CD4-positive, alpha-beta T cell treated with Interleukin-15 for 1 hour (primary cell): ENCODE results near the gene SHISA4.
"Not testable (repeated sequence)": the region's sequence is repeated elsewhere in the genome, so short reads cannot be mapped to it uniquely, and the experiment has no call there.

Experiments
- DNase-seq: peaks from one replicate; pipeline ENCODE4 v3.0.0-alpha.2; 2020

The SHISA4 gene, protein sequence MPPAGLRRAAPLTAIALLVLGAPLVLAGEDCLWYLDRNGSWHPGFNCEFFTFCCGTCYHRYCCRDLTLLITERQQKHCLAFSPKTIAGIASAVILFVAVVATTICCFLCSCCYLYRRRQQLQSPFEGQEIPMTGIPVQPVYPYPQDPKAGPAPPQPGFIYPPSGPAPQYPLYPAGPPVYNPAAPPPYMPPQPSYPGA

DNA sequence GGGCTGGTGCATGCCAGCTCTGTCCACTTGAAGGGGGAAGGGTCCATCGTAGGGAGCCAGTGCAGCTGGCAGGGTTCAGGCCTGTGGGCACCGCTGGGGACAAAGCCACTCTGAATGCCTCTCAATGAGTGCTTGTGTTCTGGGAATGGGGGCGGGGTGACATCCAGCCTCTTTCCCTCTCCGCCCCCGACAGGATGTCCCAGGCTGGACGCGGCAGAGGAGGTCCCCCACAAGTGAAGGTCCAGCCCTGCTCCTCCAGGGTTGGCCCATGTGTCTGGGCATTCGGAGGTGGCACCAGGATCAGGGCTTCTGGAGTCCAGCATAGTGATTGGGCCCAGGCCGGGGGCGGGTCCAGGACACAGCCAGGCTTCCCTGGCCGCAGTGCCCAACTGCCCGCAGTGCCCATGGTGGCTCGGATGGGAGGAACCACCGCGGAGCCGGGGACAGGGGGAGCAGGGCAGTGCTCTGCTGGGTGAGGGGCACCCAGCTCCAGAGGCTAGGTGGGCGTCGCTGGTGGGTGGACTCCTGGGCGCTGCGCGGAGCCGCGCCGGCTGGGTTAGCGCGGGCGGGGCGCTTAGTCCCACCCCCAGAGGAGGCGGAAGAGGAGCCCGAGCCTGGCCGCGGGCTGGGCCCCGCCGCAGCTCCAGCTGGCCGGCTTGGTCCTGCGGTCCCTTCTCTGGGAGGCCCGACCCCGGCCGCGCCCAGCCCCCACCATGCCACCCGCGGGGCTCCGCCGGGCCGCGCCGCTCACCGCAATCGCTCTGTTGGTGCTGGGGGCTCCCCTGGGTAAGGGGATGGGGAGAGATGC is at the start of gene SHISA4:
TSS of gene SHISA4 (plus strand) at position 617 of the 808 bp plus-strand sequence. CDS start at position 714, 97 bp downstream.
- DNase-seq: no peak

DNA sequence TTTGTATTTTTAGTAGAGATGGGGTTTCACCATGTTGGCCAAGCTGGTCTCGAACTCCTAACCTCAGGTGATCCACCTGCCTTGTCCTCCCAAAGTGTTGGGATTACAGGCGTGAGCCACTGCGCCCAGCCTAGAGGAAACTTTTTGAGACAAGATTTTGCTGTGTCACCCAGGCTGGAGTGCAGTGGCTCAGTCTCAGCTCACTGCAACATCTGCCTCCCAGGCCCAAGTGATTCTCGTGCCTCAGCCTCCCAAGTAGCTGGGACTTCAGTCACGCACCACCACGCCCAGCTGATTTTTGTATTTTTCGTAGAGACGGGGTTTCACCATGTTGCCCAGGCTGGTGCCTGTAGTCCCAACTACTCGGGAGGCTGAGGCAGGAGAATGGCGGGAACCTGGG is 49.6 kb upstream of the SHISA4 start:
- not testable (repeated sequence) for DNase-seq

DNA sequence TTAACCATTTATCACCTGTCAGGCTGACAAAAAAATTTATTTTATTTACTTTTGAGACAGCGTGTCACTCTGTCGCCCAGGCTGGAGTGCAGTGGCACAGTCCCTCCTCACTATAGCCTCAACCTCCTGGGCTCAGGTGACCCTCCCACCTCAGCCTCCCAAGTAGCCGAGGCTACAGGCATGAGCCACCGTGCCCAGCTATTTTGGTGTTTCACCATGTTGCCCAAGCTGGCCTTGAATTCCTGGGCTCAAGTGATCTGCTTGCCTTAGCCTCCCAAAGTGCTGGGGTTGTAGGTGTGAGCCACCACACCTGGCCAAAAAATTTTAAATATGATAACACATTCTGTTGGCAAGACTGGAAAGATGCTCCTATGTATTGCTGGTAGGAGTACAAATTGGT is 48.6 kb upstream of the SHISA4 start:
- no peak for DNase-seq

DNA sequence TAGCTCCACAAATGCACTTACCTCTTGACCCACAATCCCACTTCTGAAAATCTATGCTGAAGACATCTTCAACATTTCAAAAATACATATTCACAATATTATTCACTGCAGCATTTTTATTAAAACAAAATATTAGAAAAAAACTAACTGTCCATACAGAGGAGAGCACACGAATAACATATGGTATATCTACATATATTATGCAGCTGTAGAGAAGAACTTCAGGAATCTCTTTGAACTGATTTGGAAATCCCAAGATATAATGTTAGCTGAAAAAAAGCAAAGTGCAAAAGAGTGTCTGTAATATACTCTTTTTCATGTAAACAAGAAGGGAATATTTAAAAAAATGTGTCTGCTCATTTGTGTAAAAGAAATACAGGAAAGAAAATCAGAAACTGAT is 48.2 kb upstream of the SHISA4 start:
- no peak for DNase-seq

DNA sequence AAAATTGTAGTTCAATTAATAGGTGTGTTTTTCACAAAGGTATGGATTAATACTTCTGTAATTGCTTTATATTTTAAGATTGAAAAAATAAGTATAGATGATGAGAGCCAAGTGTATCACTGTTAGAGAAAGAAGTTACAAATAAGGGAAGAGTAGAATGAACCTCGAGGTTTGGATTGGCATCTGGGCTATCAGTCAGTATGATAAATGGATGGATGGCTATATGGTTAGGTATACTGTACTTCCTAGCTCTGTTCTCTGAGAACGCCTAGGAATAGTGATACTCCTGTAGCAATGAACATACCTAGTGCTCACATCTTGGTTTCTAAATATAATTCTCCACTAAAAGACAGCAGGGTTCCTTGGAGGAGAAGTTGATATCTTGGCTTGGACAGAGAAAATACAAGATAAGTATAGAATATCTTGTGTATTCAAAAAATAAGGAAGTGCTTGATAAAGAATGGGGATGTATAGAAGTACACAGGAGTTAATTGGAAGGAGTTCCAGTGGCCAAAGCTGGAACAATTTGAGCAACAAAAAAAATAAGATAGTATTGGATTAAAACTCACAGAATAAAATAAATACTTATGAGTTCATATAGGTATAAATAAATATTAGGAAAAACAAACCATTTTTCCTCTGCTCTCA is 47.3 kb upstream of the SHISA4 start:
- DNase-seq: no peak

DNA sequence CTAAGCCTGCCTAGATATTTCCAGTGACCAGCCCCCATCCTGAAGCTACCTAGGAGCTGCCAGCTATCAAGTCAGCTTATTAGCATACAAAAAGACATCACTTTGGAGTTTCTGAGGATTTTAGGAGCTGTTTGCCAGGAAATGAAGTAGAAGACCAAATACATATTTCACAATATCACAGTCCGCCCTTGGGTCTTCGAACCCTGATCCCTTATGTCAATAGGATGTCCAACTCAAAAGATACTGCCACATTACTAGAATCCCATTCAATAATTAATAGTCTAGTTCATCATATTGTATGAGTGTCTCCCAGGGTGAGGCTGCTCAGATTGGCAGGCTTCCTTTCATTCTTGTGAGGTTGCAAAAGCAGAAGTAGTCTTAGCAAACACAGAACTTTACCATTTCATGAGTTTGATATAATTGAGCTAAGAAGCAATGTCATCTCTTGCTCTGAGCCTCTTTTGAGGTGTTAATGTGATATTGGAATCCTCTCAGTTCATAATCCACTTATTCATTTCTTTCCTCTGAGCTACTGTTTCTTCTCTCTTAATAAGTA is 46.1 kb upstream of the SHISA4 start:
- DNase-seq: no peak

DNA sequence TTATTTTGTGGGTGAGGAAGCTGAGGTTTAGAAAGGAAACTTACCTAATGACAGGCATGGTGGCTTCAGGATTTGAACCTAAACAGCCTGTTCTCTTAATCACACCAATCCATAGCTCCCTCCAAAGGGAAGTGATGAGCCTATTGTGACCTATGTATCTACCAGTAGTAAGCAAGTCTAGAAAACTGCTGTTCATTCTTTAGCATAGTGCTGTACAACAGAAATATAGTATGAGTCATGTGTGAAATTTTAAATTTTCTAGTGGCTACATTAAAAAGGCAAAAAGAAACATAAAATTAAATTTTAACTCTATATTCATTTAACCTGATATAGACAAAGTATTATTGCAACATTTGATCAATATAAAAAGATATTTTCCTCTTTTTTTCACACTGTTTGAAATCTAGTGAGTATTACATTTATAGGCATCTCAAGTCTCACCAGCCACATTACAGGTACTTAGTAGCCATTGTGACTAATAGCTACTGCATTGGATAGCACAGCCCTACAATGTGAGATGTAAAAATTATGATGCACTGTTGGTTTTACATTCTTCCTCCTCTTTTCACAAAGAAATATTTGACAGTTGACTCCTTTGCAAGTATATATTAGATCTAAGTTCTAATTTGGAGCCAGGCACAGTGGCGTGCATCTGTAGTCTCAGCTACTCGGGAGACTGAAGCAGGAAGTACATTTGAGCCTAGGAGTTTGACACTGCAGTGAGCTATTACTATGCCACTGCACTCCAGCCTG is 43.2 kb upstream of the SHISA4 start:
- no peak for DNase-seq

DNA sequence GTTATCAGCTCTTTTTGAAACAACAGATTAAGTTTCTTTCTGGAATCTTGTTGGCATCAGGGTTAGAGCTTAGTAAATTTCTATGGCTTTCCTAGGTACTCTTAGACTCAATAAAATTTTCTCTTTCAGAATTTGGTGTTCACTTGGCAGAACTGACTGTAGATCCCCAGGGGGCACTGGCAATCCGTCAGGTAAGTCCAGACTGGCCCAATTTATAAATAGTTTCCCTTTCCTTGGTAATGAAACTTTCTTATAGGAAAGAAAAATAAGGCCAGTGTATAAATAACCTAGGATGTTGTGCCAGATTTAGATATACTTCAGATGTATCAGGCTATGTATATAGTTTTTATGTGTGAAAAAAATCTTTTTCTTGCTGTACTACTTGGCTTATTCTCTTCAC is 41.5 kb upstream of the SHISA4 start:
- no peak for DNase-seq

DNA sequence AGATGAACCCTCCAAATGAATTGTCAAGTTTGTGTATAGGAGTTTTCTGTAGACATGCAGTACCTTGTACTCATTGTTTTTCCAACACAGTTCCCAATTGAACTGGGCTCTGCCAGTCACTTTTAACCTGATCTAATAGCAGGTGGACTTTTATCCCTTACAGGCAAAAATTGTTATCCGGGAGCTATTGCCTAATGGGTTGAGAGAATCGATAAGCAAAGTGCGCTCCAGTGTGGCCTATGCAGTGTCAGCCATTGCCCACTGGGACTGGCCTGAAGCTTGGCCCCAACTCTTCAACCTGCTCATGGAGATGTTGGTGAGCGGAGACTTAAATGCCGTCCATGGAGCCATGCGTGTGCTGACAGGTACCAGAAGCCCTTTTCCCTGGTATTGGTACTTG is 40.5 kb upstream of the SHISA4 start:
- DNase-seq: no peak

DNA sequence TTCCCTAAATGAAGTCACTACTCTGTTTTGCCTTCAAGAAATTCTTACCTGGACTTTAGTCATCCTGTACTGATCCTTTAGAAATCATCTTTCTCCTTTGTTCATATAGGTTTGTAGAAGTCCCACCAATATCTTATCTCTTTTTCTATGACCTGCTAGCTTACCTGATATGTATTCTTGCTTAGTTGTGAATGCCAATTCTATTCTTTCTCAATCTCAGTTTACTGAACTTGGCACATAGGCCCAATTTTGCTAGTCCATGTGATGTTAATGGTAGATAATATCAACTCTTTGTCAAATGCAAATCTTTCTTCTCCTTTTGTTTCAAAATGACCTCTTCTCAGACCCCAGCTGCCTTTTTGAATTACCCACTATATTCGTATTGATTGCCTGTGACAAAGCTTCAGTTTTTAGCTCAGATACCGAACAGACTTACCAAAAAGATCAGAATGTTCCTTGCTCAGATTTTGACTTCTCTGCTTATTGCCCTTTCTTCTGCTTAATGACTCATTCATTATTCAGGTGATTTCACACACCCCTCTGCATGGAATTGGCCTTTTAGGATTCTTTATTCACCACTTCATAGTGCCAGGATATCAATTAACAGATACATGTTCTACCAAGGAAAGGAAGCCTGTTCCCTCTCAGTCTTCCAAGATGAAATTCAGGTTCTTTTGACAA is 39.2 kb upstream of the SHISA4 start:
- DNase-seq: no peak

DNA sequence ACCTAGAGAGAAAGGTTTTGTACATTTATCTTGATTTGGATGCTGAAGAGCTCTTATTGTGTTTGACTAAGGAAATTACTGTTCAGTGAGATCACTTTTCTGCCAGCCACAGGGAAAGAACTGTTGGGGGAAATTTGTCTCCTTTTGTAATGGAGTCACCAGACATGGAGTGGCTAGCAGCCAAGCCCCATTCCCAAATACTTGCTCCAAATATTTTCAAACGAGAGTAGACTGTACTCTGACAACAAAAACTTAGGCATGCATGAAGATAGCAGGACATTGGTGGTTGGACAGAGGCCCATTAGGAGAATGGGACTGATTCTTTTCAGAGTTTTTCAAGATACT is 38.7 kb upstream of the SHISA4 start:
- DNase-seq: no peak

DNA sequence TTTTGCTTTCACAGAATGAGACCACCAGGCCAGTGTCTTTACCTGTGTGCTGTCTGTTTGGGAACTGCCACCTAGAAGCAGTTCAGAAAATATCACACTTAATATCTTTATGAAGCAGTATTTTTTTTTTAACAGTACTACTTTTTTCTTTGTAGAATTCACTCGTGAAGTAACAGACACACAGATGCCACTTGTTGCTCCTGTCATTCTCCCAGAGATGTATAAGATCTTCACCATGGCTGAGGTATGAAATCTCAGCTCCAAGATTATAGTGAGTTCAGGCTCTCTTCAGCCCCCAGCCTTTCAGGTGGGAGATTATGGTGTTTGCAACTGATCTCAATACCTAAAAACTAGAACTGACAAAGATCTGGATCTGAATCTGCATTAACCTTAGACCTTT is 36.7 kb upstream of the SHISA4 start:
- no peak for DNase-seq

DNA sequence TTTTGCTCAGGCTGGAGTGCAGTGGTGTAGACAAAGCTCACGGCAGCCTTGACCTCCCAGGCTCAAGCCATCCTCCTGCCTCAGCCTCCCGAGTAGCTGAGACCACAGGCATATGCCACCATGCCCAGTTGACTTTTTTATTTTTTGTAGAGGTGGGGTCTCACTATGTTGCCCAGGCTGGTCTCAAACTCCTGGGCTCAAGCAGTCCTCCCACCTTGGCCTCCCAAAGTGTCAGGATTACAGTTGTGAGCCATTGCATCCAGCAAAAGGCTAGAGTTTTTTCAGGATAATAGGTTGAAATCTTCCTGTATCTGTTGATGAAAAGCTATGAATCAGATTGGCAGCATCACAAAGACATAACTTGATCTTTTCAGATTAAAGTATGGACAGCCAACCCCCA is 32.0 kb upstream of the SHISA4 start:
- DNase-seq: not testable (repeated sequence)

DNA sequence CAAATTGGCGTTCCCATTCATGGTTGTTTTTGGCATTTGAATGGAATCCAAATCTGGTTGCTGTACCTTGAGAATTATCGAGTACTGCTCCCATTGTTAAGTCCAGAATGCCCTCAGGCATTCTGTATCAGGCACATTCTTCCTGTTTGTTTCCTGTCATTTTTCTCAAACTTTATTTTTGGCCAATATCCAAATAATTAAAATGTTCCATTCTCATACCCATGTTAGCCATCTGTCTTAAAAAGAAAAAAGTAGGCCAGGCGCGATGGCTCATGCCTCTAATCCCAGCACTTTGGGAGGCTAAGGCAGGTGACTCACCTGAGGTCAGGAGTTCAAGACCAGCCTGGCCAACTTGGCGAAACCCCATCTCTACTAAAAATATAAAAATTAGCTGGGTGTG is 29.3 kb upstream of the SHISA4 start:
- no peak for DNase-seq

DNA sequence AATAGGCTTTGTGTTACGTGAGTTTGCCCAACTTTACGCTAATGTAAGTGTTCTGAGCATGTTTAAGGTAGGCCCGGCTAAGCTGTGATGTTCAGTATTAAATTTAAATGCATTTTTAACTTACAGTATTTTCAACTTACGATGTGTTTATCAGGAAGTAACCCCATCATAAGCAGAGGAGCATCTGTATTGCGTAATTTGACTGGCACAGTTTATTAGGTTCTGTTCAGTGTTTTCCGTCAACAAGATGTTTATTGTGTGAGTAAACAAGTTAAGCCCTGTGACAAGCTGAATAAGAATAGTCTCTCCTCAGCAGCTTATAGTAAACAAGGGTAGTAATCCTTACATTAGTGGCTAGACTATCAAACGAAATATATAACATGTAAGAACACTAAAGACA is 27.2 kb upstream of the SHISA4 start:
- no peak for DNase-seq

DNA sequence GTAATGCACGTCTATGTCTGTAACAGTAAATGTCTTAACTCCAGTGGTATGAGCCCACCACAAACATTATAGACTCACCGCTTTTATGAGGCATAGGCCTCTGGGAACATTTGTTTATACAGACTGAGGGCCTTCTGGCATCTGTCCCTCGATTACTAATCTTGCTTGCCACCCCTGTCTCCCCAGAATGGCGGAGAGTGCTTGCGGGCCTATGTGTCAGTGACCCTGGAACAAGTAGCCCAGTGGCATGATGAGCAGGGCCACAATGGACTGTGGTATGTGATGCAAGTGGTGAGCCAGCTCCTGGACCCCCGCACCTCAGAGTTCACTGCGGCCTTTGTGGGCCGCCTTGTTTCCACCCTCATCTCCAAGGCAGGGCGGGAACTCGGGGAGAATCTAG is 18.3 kb upstream of the SHISA4 start:
- DNase-seq: no peak

DNA sequence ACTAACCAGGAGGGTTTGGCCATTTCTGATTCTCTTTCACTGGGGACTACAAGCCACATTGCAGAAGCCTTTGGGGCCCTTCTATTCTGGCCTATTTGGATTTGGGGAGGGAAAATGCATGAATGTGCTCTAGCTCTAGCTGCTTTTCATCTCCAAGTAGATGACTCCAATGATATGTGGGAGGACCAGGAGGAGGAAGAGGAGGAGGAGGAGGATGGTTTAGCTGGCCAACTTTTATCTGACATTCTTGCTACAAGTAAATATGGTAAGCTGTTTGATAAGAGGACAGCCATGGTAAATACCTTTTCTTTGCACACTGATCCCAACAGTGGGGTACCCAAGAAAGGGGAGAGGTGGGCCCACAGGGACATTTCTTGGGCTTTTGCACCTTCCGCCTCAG is 14.0 kb upstream of the SHISA4 start:
- no peak for DNase-seq

DNA sequence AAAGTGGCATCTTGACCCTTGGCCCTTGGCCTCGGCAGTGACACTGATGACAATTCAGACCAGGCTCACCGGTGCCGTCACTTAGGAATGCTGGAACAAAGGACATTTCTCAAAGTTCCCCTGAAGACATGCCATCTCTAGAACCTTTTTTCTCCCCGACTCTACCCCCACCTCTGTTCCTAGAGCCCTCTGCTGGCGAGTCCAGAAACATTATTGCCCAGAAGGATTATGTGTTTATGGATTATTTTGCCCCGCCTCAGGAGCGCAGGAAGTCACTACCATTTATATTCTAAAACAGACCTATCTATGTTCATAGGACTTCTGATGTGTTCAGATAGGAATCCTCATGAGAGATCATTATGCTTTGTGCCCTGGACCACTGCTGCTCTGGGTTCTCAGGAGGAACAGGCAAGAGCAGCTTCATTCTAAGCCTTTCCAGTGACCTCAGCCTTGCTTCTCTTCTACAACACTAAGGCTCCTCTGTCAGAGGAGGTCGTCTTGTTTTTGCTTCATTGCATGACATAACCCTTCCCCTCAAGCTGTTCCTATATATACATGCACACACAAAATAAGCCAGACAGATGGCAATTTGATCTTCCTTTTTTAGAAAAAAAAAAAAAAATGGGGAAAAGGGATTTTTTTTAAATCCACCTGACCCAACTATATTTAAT is 12.4 kb upstream of the SHISA4 start:
- no peak for DNase-seq

DNA sequence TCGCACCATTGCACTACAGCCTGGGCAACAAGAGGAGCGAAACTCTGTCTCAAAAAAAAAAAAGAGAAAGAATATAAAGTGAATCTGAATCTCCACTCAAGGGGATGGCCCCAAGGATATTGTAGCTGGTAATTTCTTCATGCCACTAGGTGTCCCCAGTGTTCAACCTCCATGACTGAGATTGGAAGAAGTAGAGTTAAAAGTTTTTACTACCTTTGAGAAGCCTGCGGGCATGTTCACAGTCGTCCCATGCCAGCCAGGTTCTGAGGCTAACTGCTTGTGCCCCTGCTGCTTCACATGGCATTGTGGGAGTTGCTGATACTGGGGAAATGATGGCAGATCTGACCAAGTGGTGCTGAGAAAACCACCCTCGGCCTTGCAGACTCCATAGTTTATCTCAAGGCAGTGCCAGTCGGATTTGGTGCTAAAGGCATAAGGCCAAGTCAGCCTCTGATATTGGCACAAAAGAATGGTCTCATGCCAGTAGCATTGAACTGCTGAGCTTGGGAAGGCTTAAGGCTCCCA is 10.8 kb upstream of the SHISA4 start:
- no peak for DNase-seq

DNA sequence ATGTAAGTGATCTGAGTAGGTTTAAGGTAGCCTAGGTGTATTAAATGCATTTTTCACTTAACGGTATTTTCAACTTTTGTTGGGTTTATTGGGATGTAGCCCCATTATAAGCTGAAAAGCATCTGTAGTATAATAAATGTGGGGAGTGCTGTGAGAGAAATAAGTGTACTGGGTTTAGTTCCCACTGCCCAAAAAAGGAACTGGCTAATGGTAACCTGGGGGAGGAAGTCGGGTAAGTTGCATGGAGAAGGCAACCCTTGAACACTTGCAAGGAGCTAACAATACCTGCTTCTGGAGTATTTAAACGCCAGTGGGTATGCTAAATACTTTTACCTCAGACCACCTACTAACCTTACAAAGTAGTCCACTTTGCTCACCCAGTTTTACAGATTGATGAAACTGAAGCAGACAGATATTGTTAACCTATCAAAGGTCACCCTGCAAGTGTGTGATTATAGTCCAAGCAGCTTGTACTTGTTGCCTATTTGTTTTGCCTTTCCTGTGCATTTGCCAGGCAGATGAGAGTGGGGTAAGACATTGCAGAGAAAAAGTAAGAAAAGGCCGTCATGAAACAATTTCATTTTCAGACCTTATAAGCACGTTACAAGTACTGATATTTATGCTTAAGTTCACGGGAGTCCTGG is 7.6 kb upstream of the SHISA4 start:
- no peak for DNase-seq

DNA sequence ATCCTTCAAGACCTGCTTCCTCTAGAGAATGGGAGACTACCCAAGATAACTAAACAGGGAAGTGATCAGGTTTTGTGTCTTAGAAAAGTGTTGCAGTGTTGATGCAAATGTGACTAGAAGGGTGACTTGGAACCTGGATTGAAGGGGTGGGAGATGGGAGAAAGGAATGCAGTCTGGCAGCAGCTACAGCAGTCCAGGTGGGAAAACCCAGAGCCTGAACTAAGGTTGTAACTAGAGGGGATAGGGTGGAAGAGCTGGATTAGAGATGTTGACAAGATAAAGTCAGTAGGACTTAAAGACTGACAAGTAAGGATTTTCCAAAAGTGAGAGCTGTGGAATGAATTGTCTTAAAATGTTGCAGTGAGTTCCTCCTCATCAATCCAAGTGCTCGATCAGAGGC is 7.1 kb upstream of the SHISA4 start:
- DNase-seq: no peak
